ENCODE results near the gene PFDN1. TPM values are rescaled to one million over a fixed set of nuclear protein-coding genes. Genes with fewer than 3 reads are reported as not detected.

The PFDN1 gene
- total and polyA plus RNA-seq, 2 experiments from 2014 or later, result 119 to 256 TPM

- no peak overlapping the region for H3K4me2 ChIP-seq
- H3K27ac ChIP-seq (ENCODE audit: low read depth), result no peak overlapping the region
- DNase-seq (ENCODE audit: low spot score) (no peak), ATAC-seq (no peak)
- Mint-ChIP-seq H3K27ac (no peak overlapping the region), H3K4me3 (no peak overlapping the region), H3K27me3 (ENCODE audit: insufficient read depth, low read depth, poor library complexity) (no peaks in the 10 kb centered on the region), H3K9me3 (no peaks in the 10 kb centered on the region), H3K36me3 (ENCODE audit: low read depth) (no peaks in the 10 kb centered on the region), H3K4me1 (peaks cover 8% of the 10 kb centered on the region)
- no peaks in the 10 kb centered on the region for H3K27me3 ChIP-seq (ENCODE audit: insufficient read depth)
- H3K9me2 ChIP-seq (ENCODE audit: insufficient read depth), result no peaks in the 10 kb centered on the region
- no peaks in the 10 kb centered on the region for H3F3A ChIP-seq (replicated peaks; ENCODE audit: low read depth)
- peaks cover 5% of the 10 kb centered on the region for H3K4me1 ChIP-seq (ENCODE audit: insufficient read depth)
- no peaks in the 10 kb centered on the region for H3K79me2 ChIP-seq (replicated peaks; ENCODE audit: insufficient read depth)
- no peak for TF ChIP-seq REST (IDR thresholded peaks at IDR 0.05; ENCODE audit: unreplicated experiment)
- no peak for TF ChIP-seq EZH2phosphoT487 (IDR thresholded peaks at IDR 0.05; ENCODE audit: unreplicated experiment)
- no peak for TF ChIP-seq NANOG (IDR thresholded peaks at IDR 0.05; ENCODE audit: borderline replicate concordance)
- TF ChIP-seq ZNF462 (CRISPR knock-in tag; IDR thresholded peaks at IDR 0.05), result no peak
- TF ChIP-seq CREB1 (CRISPR knock-in tag; IDR thresholded peaks at IDR 0.05; ENCODE audit: low read depth), result no peak
- no peak for TF ChIP-seq STAT1 (IDR thresholded peaks at IDR 0.05; ENCODE audit: unreplicated experiment)
- TF ChIP-seq POLR2AphosphoS5 (IDR thresholded peaks at IDR 0.05; ENCODE audit: low read depth), result no peak
- TF ChIP-seq EZH2 (IDR thresholded peaks at IDR 0.05; ENCODE audit: low read depth, unreplicated experiment), result no peak
- no peak for TF ChIP-seq ETS1 (IDR thresholded peaks at IDR 0.05)
- no peak for TF ChIP-seq JUNB (IDR thresholded peaks at IDR 0.05; ENCODE audit: unreplicated experiment)
- no peak for TF ChIP-seq ZNF114 (CRISPR knock-in tag; IDR thresholded peaks at IDR 0.05)
- TF ChIP-seq ZNF331 (CRISPR knock-in tag; IDR thresholded peaks at IDR 0.05; ENCODE audit: low read depth), result no peak
- TF ChIP-seq CTCF (conservative IDR thresholded peaks at IDR 0.05; ENCODE audit: low read depth in 2 of 2), result no peak
- H4K20me1 ChIP-seq (replicated peaks; ENCODE audit: insufficient read depth), result no peaks in the 10 kb centered on the region; the same call in 1 of the 2 replicates
- H3K36me3 ChIP-seq (ENCODE audit: insufficient read depth), result no peaks in the 10 kb centered on the region
- no peak overlapping the region for H3K4me3 ChIP-seq
- H2AFZ ChIP-seq, result no peak overlapping the region
Measured at GRCh38 chr5:140197023-140197422, 105.9 kb downstream of the PFDN1 start.

Data from GM23338 (cell line).